Measurements from ENCODE around the gene PAX8.

- no peak for TF ChIP-seq EZH2 (IDR thresholded peaks at IDR 0.05)
- TF ChIP-seq POLR2AphosphoS5 (IDR thresholded peaks at IDR 0.05; ENCODE audit: borderline replicate concordance, low read depth, low read length): no peak
Observed at GRCh38 chr2:113233593-113234550, 44.8 kb downstream of the PAX8 start.

Data from SK-N-MC (cell line).